ENCODE data around the gene ALDH7A1. TPM values are rescaled to one million over a fixed set of nuclear protein-coding genes. Genes with fewer than 3 reads are reported as not detected.
A peak's percentile ranks its signal among the peaks of the same experiment; 100 is the strongest.
"Not testable (repeated sequence)": the region's sequence is repeated elsewhere in the genome, so short reads cannot be mapped to it uniquely, and the experiment has no call there.

ALDH7A1 gene
- total RNA-seq, 1 donor from 2014 or later: 29.7 TPM

DNA sequence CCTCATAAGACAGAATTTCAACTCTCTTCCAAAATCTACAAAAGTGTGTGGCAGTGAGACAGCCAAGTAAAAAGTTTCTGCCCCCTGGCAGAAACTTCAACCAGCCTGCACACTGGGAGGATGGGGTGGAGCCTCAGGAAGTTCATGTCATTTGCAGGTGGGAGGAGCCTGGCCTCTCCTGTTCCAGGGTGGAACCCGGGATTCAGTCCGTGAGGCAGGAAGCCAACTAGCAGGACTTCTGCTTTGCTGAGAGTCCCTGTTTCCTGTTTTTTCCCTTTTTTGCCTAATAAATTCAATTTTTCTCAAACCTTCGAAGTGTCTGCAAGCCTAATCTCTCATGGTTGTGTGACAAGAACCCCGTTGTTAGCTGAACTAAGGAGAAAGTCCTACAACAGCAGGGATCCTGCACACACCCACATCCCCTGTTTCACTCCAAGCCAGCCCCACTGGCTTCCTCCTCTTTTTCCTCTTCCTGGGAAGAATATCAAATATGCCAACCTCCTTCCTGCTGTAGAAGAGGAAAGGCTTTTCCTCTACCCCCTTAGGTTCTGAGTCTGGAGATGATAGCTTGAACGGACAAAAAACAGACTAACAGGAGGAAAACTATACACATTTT, 69.3 kb downstream of the ALDH7A1 start:
- Histone ChIP-seq H3K9ac (ENCODE audit: low read depth in 1 of 3, low read length in 3 of 3) (no peak overlapping the region), H3K27ac (ENCODE audit: low read depth, low read length) (no peak overlapping the region), H3K9me3 (ENCODE audit: control insufficient read depth in 3 of 3, low read length in 3 of 3) (no peaks in the 10 kb centered on the region), H3K36me3 (ENCODE audit: control insufficient read depth in 3 of 3, insufficient read depth in 3 of 3, low read length in 3 of 3) (no peaks in the 10 kb centered on the region), H3K27me3 (ENCODE audit: control insufficient read depth in 3 of 3, insufficient read depth in 3 of 3, low read length in 3 of 3) (no peaks in the 10 kb centered on the region), H3K4me1 (ENCODE audit: control insufficient read depth in 3 of 3, insufficient read depth in 3 of 3, low read length in 3 of 3) (no peaks in the 10 kb centered on the region), H3K4me3 (ENCODE audit: low read length in 3 of 3) (peak overlapping the region in 1 of 3 donors; percentile 17)

GRCh38 chr5:126523818-126524510, 71.1 kb downstream of the ALDH7A1 start:
- Histone ChIP-seq H3K4me1 (ENCODE audit: control insufficient read depth in 3 of 3, insufficient read depth in 3 of 3, low read length in 3 of 3) (peaks cover 0 to 4% (median 3%) of the 10 kb centered on the region in 3 donors), H3K27ac (ENCODE audit: low read depth, low read length) (no peak overlapping the region), H3K9me3 (ENCODE audit: control insufficient read depth in 3 of 3, low read length in 3 of 3) (no peaks in the 10 kb centered on the region)

DNA sequence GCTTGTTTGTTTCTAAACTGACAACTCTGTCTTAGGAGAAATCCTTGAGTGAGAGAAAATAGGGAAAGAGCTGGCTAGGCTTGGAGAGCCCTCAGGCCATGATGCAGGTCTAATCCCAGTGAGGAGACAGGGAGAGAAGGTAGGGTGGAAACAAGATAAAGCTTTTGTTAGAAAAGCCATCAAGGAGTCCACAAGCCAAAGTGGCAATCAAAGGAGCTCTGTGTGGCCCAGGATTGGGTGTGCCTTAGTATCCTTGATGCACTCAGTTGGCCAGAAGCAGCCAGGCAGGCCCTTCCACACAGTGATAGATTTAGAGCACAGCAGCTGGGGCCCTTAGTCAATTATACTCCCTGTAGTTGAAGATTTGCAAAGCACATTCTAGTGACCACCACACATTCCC, 73.9 kb downstream of the ALDH7A1 start:
- Histone ChIP-seq H3K4me3 (ENCODE audit: low read length in 3 of 3) (no peak overlapping the region), H3K27ac (ENCODE audit: low read depth, low read length) (no peak overlapping the region), H3K9me3 (ENCODE audit: control insufficient read depth in 3 of 3, low read length in 3 of 3) (no peaks in the 10 kb centered on the region), H3K27me3 (ENCODE audit: control insufficient read depth in 3 of 3, insufficient read depth in 3 of 3, low read length in 3 of 3) (no peaks in the 10 kb centered on the region), H3K36me3 (ENCODE audit: control insufficient read depth in 3 of 3, insufficient read depth in 3 of 3, low read length in 3 of 3) (no peaks in the 10 kb centered on the region), H3K9ac (ENCODE audit: low read depth in 1 of 3, low read length in 3 of 3) (no peak overlapping the region), H3K4me1 (ENCODE audit: control insufficient read depth in 3 of 3, insufficient read depth in 3 of 3, low read length in 3 of 3) (peaks cover 0 to 4% (median 3%) of the 10 kb centered on the region in 3 donors)

More at GRCh38 chr5:126523818-126524510, 71.1 kb downstream of the ALDH7A1 start:
- no peak overlapping the region for H3K4me3 ChIP-seq (ENCODE audit: low read length in 3 of 3)
- no peaks in the 10 kb centered on the region for H3K36me3 ChIP-seq (ENCODE audit: control insufficient read depth in 3 of 3, insufficient read depth in 3 of 3, low read length in 3 of 3)
- no peak overlapping the region for H3K9ac ChIP-seq (ENCODE audit: low read depth in 1 of 3, low read length in 3 of 3)
- no peaks in the 10 kb centered on the region for H3K27me3 ChIP-seq (ENCODE audit: control insufficient read depth in 3 of 3, insufficient read depth in 3 of 3, low read length in 3 of 3)

- Histone ChIP-seq H3K27ac (ENCODE audit: low read depth, low read length) (no peak overlapping the region), H3K4me3 (ENCODE audit: low read length in 3 of 3) (no peak overlapping the region), H3K27me3 (ENCODE audit: control insufficient read depth in 3 of 3, insufficient read depth in 3 of 3, low read length in 3 of 3) (no peaks in the 10 kb centered on the region), H3K9me3 (ENCODE audit: control insufficient read depth in 3 of 3, low read length in 3 of 3) (no peaks in the 10 kb centered on the region), H3K4me1 (ENCODE audit: control insufficient read depth in 3 of 3, insufficient read depth in 3 of 3, low read length in 3 of 3) (peaks cover 0 to 4% (median 3%) of the 10 kb centered on the region in 3 donors), H3K36me3 (ENCODE audit: control insufficient read depth in 3 of 3, insufficient read depth in 3 of 3, low read length in 3 of 3) (no peaks in the 10 kb centered on the region), H3K9ac (ENCODE audit: low read depth in 1 of 3, low read length in 3 of 3) (no peak overlapping the region)
Measured at GRCh38 chr5:126520593-126520953, 74.4 kb downstream of the ALDH7A1 start.

DNA sequence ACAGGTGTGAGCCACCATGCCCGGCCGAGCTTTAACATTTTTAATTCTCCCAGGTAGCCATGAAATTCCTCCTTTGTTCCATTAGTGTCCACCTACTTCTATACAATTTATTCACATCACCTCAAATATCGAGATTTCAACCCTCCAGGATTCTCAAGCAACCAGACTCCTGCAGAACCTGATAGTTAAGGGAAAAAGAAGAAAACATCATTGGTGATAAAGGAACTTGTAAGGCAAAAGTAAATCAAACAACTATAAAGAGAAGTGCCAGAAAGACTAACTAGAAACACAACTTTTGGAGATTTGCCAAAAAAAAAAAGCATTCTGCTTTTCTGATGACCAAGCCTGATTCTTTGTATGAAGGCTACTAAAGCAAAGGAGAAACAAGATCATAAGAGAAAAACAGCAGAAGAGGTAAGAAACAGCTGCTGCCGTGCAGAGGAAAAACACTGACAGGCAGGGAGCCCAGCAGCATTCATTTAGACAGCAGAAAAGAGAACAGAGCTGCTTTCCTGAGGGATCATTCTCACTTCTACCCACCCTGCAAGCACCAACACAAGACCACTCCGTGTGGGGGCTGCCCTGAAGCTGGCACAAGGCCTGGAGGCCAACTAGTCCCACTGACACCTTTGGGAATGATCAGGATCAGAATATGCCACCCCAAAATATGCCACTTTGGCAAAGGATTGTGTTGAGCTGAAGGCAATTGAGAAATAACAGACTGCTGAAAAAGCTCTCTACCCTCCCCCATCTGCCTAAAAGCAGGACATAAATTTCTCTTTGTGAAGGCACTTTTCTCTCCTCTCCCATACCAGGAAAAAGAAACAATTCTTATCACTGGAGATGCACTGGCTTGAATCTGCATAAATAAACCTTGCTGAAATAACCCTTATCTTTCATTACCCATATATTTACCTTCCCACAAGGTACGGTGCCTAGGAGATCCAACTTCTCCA, 75.1 kb downstream of the ALDH7A1 start:
- H3K4me3 ChIP-seq (ENCODE audit: low read length in 3 of 3): no peak overlapping the region
- H3K36me3 ChIP-seq (ENCODE audit: control insufficient read depth in 3 of 3, insufficient read depth in 3 of 3, low read length in 3 of 3): no peaks in the 10 kb centered on the region
- no peaks in the 10 kb centered on the region for H3K27me3 ChIP-seq (ENCODE audit: control insufficient read depth in 3 of 3, insufficient read depth in 3 of 3, low read length in 3 of 3)
- H3K4me1 ChIP-seq (ENCODE audit: control insufficient read depth in 3 of 3, insufficient read depth in 3 of 3, low read length in 3 of 3): peaks cover 0 to 5% (median 3%) of the 10 kb centered on the region in 3 donors
- no peak overlapping the region for H3K9ac ChIP-seq (ENCODE audit: low read depth in 1 of 3, low read length in 3 of 3)
- H3K27ac ChIP-seq (ENCODE audit: low read depth, low read length): peak overlapping the region; percentile 5
- H3K9me3 ChIP-seq (ENCODE audit: control insufficient read depth in 3 of 3, low read length in 3 of 3): no peaks in the 10 kb centered on the region

GRCh38 chr5:126519223-126519622, 75.8 kb downstream of the ALDH7A1 start:
- not testable (repeated sequence) for H3K4me3 ChIP-seq (ENCODE audit: low read length in 3 of 3); H3K9me3 ChIP-seq (ENCODE audit: control insufficient read depth in 3 of 3, low read length in 3 of 3); H3K27ac ChIP-seq (ENCODE audit: low read depth, low read length); H3K9ac ChIP-seq (ENCODE audit: low read depth in 1 of 3, low read length in 3 of 3); H3K4me1 ChIP-seq (ENCODE audit: control insufficient read depth in 3 of 3, insufficient read depth in 3 of 3, low read length in 3 of 3); H3K36me3 ChIP-seq (ENCODE audit: control insufficient read depth in 3 of 3, insufficient read depth in 3 of 3, low read length in 3 of 3); H3K27me3 ChIP-seq (ENCODE audit: control insufficient read depth in 3 of 3, insufficient read depth in 3 of 3, low read length in 3 of 3)

- no peak overlapping the region for H3K9ac ChIP-seq (ENCODE audit: low read depth in 1 of 3, low read length in 3 of 3)
- H3K36me3 ChIP-seq (ENCODE audit: control insufficient read depth in 3 of 3, insufficient read depth in 3 of 3, low read length in 3 of 3): no peaks in the 10 kb centered on the region
- H3K4me1 ChIP-seq (ENCODE audit: control insufficient read depth in 3 of 3, insufficient read depth in 3 of 3, low read length in 3 of 3): peaks cover 0 to 9% (median 3%) of the 10 kb centered on the region in 3 donors
- H3K27me3 ChIP-seq (ENCODE audit: control insufficient read depth in 3 of 3, insufficient read depth in 3 of 3, low read length in 3 of 3): no peaks in the 10 kb centered on the region
- H3K27ac ChIP-seq (ENCODE audit: low read depth, low read length): no peak overlapping the region
- H3K9me3 ChIP-seq (ENCODE audit: control insufficient read depth in 3 of 3, low read length in 3 of 3): no peaks in the 10 kb centered on the region
- H3K4me3 ChIP-seq (ENCODE audit: low read length in 3 of 3): no peak overlapping the region
Measured at GRCh38 chr5:126516852-126517251, 78.2 kb downstream of the ALDH7A1 start.

- Histone ChIP-seq H3K4me3 (ENCODE audit: low read length in 3 of 3) (no peak overlapping the region), H3K4me1 (ENCODE audit: control insufficient read depth in 3 of 3, insufficient read depth in 3 of 3, low read length in 3 of 3) (peaks cover 0 to 9% (median 3%) of the 10 kb centered on the region in 3 donors), H3K9me3 (ENCODE audit: control insufficient read depth in 3 of 3, low read length in 3 of 3) (no peaks in the 10 kb centered on the region), H3K27me3 (ENCODE audit: control insufficient read depth in 3 of 3, insufficient read depth in 3 of 3, low read length in 3 of 3) (no peaks in the 10 kb centered on the region), H3K36me3 (ENCODE audit: control insufficient read depth in 3 of 3, insufficient read depth in 3 of 3, low read length in 3 of 3) (no peaks in the 10 kb centered on the region), H3K9ac (ENCODE audit: low read depth in 1 of 3, low read length in 3 of 3) (no peak overlapping the region), H3K27ac (ENCODE audit: low read depth, low read length) (no peak overlapping the region)
Measured at GRCh38 chr5:126516133-126516532, 78.9 kb downstream of the ALDH7A1 start.

DNA sequence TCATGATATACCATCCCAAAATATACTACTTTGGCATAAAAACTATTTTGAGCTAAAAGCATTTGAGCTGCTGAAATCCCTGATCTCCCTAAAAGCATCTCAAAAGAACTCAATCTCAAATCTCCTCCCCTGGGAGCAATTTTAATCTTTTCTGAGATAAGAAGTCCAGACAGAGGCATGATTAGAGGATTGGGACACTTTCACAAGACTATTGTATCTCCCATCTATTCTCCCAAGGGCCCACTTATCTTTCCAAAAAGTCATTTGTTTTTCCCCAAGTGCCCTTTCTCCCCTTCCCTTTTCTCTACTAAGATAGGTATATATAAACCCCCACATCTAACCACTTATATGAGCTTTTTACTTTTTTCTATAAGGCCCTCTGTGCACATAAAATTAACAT, 79.7 kb downstream of the ALDH7A1 start:
- Histone ChIP-seq H3K36me3 (ENCODE audit: control insufficient read depth in 3 of 3, insufficient read depth in 3 of 3, low read length in 3 of 3) (no peaks in the 10 kb centered on the region), H3K9me3 (ENCODE audit: control insufficient read depth in 3 of 3, low read length in 3 of 3) (no peaks in the 10 kb centered on the region), H3K27me3 (ENCODE audit: control insufficient read depth in 3 of 3, insufficient read depth in 3 of 3, low read length in 3 of 3) (no peaks in the 10 kb centered on the region), H3K27ac (ENCODE audit: low read depth, low read length) (no peak overlapping the region), H3K4me1 (ENCODE audit: control insufficient read depth in 3 of 3, insufficient read depth in 3 of 3, low read length in 3 of 3) (peaks cover 0 to 9% (median 3%) of the 10 kb centered on the region in 3 donors), H3K4me3 (ENCODE audit: low read length in 3 of 3) (no peak overlapping the region), H3K9ac (ENCODE audit: low read depth in 1 of 3, low read length in 3 of 3) (no peak overlapping the region)
